GF-D8 (cell line): ENCODE data around the gene TCFL5.

Experiments
- DNase-seq: peaks from one replicate; lab custom pipeline; 2025; lab: John Stamatoyannopoulos, UW

The TCFL5 gene

GRCh38 chr20:62834967-62835730 is 26.5 kb downstream of the TCFL5 start:
- no peak for DNase-seq

GRCh38 chr20:62832951-62833391 is 28.7 kb downstream of the TCFL5 start:
- peak; percentile 68 for DNase-seq

GRCh38 chr20:62832212-62832922 is 29.3 kb downstream of the TCFL5 start:
- DNase-seq: peak; percentile 83

GRCh38 chr20:62831854-62832211 is 29.8 kb downstream of the TCFL5 start:
- DNase-seq: no peak

GRCh38 chr20:62831361-62831788 is 30.2 kb downstream of the TCFL5 start:
- DNase-seq: no peak

- no peak for DNase-seq
Measured at GRCh38 chr20:62830821-62831220, 30.8 kb downstream of the TCFL5 start.

- no peak for DNase-seq
Measured at GRCh38 chr20:62830251-62830650, 31.4 kb downstream of the TCFL5 start.

GRCh38 chr20:62829231-62830230 is 32.1 kb downstream of the TCFL5 start:
- DNase-seq: no peak

GRCh38 chr20:62828511-62829230 is 33.0 kb downstream of the TCFL5 start:
- no peak for DNase-seq

GRCh38 chr20:62828051-62828450 is 33.6 kb downstream of the TCFL5 start:
- DNase-seq: no peak

- no peak for DNase-seq
Measured at GRCh38 chr20:62827311-62828038, 34.1 kb downstream of the TCFL5 start.

- no peak for DNase-seq
Measured at GRCh38 chr20:62826646-62827310, 34.8 kb downstream of the TCFL5 start.

GRCh38 chr20:62825986-62826645 is 35.5 kb downstream of the TCFL5 start:
- DNase-seq: no peak

GRCh38 chr20:62825333-62825985 is 36.2 kb downstream of the TCFL5 start:
- no peak for DNase-seq

- DNase-seq: no peak
Measured at GRCh38 chr20:62824476-62825332, 36.9 kb downstream of the TCFL5 start.

- no peak for DNase-seq
Measured at GRCh38 chr20:62823688-62824475, 37.7 kb downstream of the TCFL5 start.
